Activated CD8-positive, alpha-beta T cell treated with anti-CD3 and anti-CD28 coated beads, Interleukin-2, amount 10 ng/mL, durations not matched to agents 7 days and 5 days (primary cell): ENCODE results near the gene PRPF6. TPM values are rescaled to one million over a fixed set of nuclear protein-coding genes. Genes with fewer than 3 reads are reported as not detected.
"Not testable (repeated sequence)": the region's sequence is repeated elsewhere in the genome, so short reads cannot be mapped to it uniquely, and the experiment has no call there.

Source experiments
- ATAC-seq: fragments of 150-1000 bp; cut with Tn5 transposase; one replicate; pipeline ENCODE4 v1.10.0; 2021; ENCODE audit warnings: moderate library complexity
- CTCF ChIA-PET: fragments of 350-600 bp; sonication (Branson Sonifier 250); formaldehyde crosslinking; loops from one replicate; lab custom pipeline; 2021; ENCODE audit warnings: antibody characterized with exemption; lab: Charles Lee
- POLR2A ChIA-PET: fragments of 350-600 bp; sonication (Branson Sonifier 250); formaldehyde crosslinking; loops from one replicate; lab custom pipeline; 2021; ENCODE audit warnings: antibody characterized with exemption; lab: Charles Lee
- DNase-seq: peaks from one replicate; pipeline ENCODE4 v3.0.0-alpha.2; 2020
- H3K27ac Mint-ChIP-seq: one replicate; pipeline ENCODE4 v1.8.0; 2021; ENCODE audit warnings: mild to moderate bottlenecking, mixed read lengths
- H3K27me3 Mint-ChIP-seq: one replicate; pipeline ENCODE4 v1.8.0; 2021; ENCODE audit warnings: low read depth, mixed read lengths
- H3K36me3 Mint-ChIP-seq: one replicate; pipeline ENCODE4 v1.8.0; 2021; ENCODE audit warnings: low read depth, mixed read lengths
- H3K4me1 Mint-ChIP-seq: one replicate; pipeline ENCODE4 v1.8.0; 2021; ENCODE audit warnings: low read depth, mixed read lengths
- H3K4me3 Mint-ChIP-seq: one replicate; pipeline ENCODE4 v1.8.0; 2021; ENCODE audit warnings: mild to moderate bottlenecking, mixed read lengths
- H3K9me3 Mint-ChIP-seq: one replicate; pipeline ENCODE4 v1.8.0; 2022; ENCODE audit warnings: mixed read lengths; ENCODE audit not compliant: insufficient read depth
- total RNA-seq, 2 experiments: library from RNA; stranded (reverse); gene quantifications; one replicate each; pipeline ENCODE4 v1.2.3, GENCODE V29; 2021

PRPF6 gene
- total RNA-seq, 2 experiments from 2014 or later: 64.7 to 68.3 TPM

GRCh38 chr20:63957004-63957689, 23.8 kb upstream of the PRPF6 start:
- DNase-seq: peak; percentile 80
- CTCF ChIA-PET: interaction anchor here (1.9 kb wide), 1 partner anchor 82 kb away, joined by 13 read pairs; no protein-coding TSS in a partner anchor
- peak; percentile 47 for ATAC-seq
- POLR2A ChIA-PET: interaction anchor here (1.1 to 1.2 kb wide), 3 partner anchors 11 to 83 kb away, joined by 3 to 4 read pairs (median 4); no protein-coding TSS in a partner anchor
- Mint-ChIP-seq H3K27ac (peak overlapping the region; percentile 87), H3K27me3 (no peaks in the 10 kb centered on the region), H3K4me3 (peak overlapping the region; percentile 78), H3K36me3 (peaks cover 12% of the 10 kb centered on the region), H3K4me1 (peaks cover 39% of the 10 kb centered on the region), H3K9me3 (no peaks in the 10 kb centered on the region)

DNA sequence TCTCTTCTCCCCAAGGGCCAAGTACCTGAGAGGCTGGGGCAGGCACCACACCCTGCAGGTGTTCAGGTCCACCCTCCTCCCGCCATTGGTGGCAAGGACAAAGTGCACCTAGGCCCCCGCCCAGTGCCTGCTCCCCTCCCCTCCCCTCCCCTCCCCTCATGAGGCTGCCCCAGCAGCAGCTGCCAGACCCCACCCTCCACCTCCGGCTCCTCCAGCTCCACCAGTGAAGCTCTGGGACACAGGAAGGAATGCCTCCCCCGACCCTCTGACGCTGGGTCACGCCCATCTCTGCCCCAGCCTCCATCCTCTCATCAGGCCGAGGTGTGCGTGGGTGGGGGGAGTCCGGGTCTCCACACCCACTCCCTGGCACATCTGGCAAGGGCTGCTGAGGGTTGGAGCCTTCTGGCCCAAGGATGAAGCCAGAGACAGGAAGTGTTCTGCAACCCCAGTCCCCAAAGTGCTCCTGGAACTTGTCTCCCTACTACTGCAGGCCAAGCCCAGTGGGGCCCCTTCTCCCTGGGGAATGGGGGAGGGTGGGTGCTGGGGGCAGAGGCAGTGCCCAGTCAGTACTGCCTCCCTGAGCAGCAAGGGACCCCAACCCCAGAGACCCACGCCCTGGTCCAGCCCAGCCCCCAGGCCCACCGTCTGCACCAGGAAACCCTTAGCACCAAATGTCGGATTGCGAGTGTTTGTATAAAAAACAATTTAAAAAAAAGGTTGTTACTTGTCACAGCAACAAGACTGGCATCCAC, 23.1 kb upstream of the PRPF6 start:
- ATAC-seq (no peak), DNase-seq (no peak)
- no peak overlapping the region for H3K4me3 Mint-ChIP-seq
- H3K9me3 Mint-ChIP-seq: no peaks in the 10 kb centered on the region
- H3K27ac Mint-ChIP-seq: peak overlapping the region; percentile 87
- H3K27me3 Mint-ChIP-seq: no peaks in the 10 kb centered on the region
- peaks cover 15% of the 10 kb centered on the region for H3K36me3 Mint-ChIP-seq
- peaks cover 36% of the 10 kb centered on the region for H3K4me1 Mint-ChIP-seq
- POLR2A ChIA-PET: no interaction called here
- CTCF ChIA-PET: no interaction called here

DNA sequence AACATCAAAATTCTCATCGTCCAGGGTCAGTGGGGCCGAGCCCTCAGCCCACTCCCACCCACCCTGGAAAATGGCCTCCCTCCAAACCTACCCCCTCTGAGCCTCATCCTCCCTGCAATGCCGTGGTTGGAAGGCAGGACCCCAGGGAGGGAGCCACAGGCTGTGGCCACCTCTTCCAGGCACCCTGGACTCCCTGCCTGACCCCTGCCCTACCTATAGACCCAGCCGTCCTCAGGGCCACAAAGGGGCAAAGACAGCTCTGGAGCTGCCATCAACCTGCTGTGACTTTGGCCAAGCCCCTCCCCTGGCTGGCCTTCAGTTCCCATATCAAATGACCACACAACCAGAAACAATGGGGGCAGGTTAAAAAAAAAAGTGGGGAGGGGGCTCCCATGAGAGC, 22.5 kb upstream of the PRPF6 start:
- no peak overlapping the region for H3K4me3 Mint-ChIP-seq
- ChIA-PET POLR2A (no interaction called here), CTCF (interaction anchor here (1.2 kb wide), 1 partner anchor 16 kb away, joined by 3 read pairs; no protein-coding TSS in a partner anchor)
- H3K27ac Mint-ChIP-seq: peak overlapping the region; percentile 20
- no peaks in the 10 kb centered on the region for H3K9me3 Mint-ChIP-seq
- ATAC-seq (no peak), DNase-seq (no peak)
- H3K27me3 Mint-ChIP-seq: no peaks in the 10 kb centered on the region
- peaks cover 35% of the 10 kb centered on the region for H3K4me1 Mint-ChIP-seq
- peaks cover 16% of the 10 kb centered on the region for H3K36me3 Mint-ChIP-seq

DNA sequence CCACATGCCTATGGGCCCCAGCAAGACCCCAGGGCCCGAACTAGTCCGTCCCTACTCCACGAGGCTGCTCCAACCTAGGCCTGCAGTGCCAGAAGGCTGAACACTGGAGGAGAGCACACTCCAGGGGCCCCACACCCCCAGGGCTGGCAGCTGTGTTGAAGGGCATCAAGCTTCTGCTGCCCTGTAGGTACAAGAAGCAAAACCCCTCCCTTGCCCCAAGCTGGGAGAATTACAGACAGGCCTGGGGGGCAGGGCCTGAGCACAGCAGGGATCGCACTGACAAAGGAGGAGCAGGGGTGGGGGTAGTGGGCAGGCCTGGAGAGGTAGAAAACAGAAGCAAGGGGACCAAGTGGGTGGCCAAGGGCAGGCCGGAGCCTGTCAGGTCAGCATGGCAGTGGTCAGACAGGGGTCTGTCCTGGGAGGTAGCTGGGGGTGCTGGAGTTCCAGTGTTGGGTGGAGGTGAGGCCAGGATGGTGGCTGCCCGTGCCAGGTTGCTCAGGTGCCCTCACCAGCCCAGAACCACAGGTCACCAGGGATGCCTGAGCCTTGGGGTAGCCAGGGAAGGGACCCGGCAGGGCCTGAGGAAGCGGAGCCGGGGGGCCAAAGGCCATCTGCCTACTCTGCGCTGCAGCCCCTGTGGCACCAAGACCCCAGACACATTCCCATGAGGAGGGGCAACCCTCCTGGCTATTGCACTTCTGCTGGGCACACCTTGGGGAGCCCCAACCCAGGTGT, 21.8 kb upstream of the PRPF6 start:
- H3K4me3 Mint-ChIP-seq: no peak overlapping the region
- H3K4me1 Mint-ChIP-seq: peaks cover 29% of the 10 kb centered on the region
- POLR2A ChIA-PET: interaction anchor here (1.2 kb wide), 1 partner anchor 385 kb away, joined by 3 read pairs; the partner anchor contains the start of gene HELZ2
- CTCF ChIA-PET: interaction anchor here (1.2 kb wide), 1 partner anchor 15 kb away, joined by 3 read pairs; no protein-coding TSS in a partner anchor
- H3K27me3 Mint-ChIP-seq: no peaks in the 10 kb centered on the region
- ATAC-seq: no peak
- peaks cover 14% of the 10 kb centered on the region for H3K36me3 Mint-ChIP-seq
- no peak for DNase-seq
- H3K27ac Mint-ChIP-seq: no peak overlapping the region
- no peaks in the 10 kb centered on the region for H3K9me3 Mint-ChIP-seq

GRCh38 chr20:63959699-63960075, 21.2 kb upstream of the PRPF6 start:
- Mint-ChIP-seq H3K27ac (no peak overlapping the region), H3K9me3 (no peaks in the 10 kb centered on the region), H3K36me3 (peaks cover 9% of the 10 kb centered on the region), H3K27me3 (no peaks in the 10 kb centered on the region), H3K4me1 (peaks cover 23% of the 10 kb centered on the region), H3K4me3 (no peak overlapping the region)
- DNase-seq (no peak), ATAC-seq (no peak)
- ChIA-PET CTCF (no interaction called here), POLR2A (interaction anchor here (1.2 kb wide), 1 partner anchor 385 kb away, joined by 3 read pairs; the partner anchor contains the start of gene HELZ2)

DNA sequence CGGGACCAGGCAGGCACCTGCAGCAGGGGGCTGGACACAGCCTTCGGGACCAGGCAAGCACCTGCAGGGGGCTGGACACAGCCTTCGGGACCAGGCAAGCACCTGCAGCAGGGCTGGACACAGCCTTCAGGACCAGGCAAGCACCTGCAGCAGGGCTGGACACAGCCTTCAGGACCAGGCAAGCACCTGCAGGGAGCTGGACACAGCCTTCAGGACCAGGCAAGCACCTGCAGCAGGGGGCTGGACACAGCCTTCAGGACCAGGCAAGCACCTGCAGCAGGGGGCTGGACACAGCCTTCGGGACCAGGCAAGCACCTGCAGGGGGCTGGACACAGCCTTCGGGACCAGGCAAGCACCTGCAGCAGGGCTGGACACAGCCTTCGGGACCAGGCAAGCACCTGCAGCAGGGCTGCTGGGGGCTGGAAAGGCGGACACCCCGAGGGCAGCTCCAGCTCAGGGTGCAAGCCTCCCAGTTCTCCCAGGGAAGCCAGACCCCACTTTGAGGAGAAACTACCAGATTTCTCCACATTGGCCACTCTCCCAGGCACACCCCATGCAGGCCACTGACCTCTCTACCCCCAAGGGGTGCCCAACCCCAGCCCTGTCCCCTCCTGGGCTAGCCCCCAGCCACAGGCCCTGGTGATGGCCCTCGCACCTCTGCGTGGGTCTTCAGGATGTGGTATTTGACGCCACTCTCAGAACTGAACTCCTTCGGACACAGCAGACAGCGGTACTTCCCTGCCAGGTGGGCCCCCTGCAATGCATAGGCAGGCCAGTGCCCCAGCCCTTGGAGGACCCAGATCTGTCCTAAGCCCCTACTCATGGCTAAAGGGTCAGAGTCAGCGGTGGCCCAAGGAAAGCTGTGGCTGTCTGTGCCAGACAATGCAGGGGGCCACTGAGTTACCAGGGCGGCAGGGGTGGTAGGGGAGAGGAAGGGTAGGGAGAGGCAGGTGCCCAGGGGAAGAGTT, 20.0 kb upstream of the PRPF6 start:
- POLR2A ChIA-PET: interaction anchor here (1.2 kb wide), 1 partner anchor 387 kb away, joined by 3 read pairs; the partner anchor contains the start of gene HELZ2
- DNase-seq, H3K9me3 Mint-ChIP-seq, H3K27ac Mint-ChIP-seq, H3K4me3 Mint-ChIP-seq, H3K27me3 Mint-ChIP-seq, ATAC-seq, H3K36me3 Mint-ChIP-seq, CTCF ChIA-PET: not testable (repeated sequence)
- peaks cover 17% of the 10 kb centered on the region for H3K4me1 Mint-ChIP-seq

GRCh38 chr20:63961664-63962425, 19.1 kb upstream of the PRPF6 start:
- no peaks in the 10 kb centered on the region for H3K27me3 Mint-ChIP-seq
- ATAC-seq (no peak), DNase-seq (no peak)
- peaks cover 16% of the 10 kb centered on the region for H3K36me3 Mint-ChIP-seq
- peaks cover 15% of the 10 kb centered on the region for H3K4me1 Mint-ChIP-seq
- CTCF ChIA-PET: interaction anchor here (1.1 kb wide), 1 partner anchor 12 kb away, joined by 3 read pairs; no protein-coding TSS in a partner anchor
- POLR2A ChIA-PET: no interaction called here
- no peaks in the 10 kb centered on the region for H3K9me3 Mint-ChIP-seq
- H3K27ac Mint-ChIP-seq: no peak overlapping the region
- no peak overlapping the region for H3K4me3 Mint-ChIP-seq

- CTCF ChIA-PET: interaction anchor here (1.1 kb wide), 1 partner anchor 11 kb away, joined by 3 read pairs; no protein-coding TSS in a partner anchor
Observed at GRCh38 chr20:63962426-63963347, 18.2 kb upstream of the PRPF6 start.

DNA sequence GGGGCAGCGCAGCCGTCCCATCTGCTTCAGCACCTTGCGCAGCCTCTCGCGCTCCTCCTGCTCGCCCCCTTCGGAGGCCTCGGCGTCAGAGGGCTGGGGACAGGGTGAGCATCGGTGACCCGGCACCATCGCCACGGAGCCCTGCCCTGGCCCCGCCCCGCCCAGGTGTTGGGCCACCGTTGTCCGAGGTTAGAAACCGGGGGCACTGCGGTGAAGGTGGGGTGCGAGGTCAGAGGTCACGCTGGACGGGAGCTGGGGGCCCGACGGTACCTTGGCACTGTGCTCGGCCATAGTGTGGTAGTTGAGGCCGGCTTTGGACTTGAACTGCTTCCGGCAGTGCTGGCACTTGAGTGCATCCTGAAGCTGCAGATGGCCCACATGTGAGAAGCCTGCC, 17.6 kb upstream of the PRPF6 start:
- Mint-ChIP-seq H3K36me3 (peaks cover 24% of the 10 kb centered on the region), H3K4me3 (no peak overlapping the region), H3K4me1 (peaks cover 5% of the 10 kb centered on the region), H3K27ac (no peak overlapping the region), H3K27me3 (no peaks in the 10 kb centered on the region), H3K9me3 (no peaks in the 10 kb centered on the region)
- no peak for DNase-seq
- no peak for ATAC-seq
- CTCF ChIA-PET: no interaction called here
- POLR2A ChIA-PET: no interaction called here

More at GRCh38 chr20:63962426-63963347, 18.2 kb upstream of the PRPF6 start:
- H3K4me1 Mint-ChIP-seq: peaks cover 8% of the 10 kb centered on the region
- no peak overlapping the region for H3K27ac Mint-ChIP-seq
- peaks cover 19% of the 10 kb centered on the region for H3K36me3 Mint-ChIP-seq
- no peak for ATAC-seq
- POLR2A ChIA-PET: no interaction called here
- DNase-seq: no peak
- no peaks in the 10 kb centered on the region for H3K9me3 Mint-ChIP-seq
- no peak overlapping the region for H3K4me3 Mint-ChIP-seq
- no peaks in the 10 kb centered on the region for H3K27me3 Mint-ChIP-seq
